Colonic mucosa (tissue), 4 donors: ENCODE measurements around the gene CHST3. TPM values are rescaled to one million over a fixed set of nuclear protein-coding genes. Genes with fewer than 3 reads are reported as not detected.

ENCODE experiments used
- DNase-seq: peaks from one replicate; pipeline ENCODE4 v3.0.0-alpha.2; 2020
- H3K27ac ChIP-seq: fragments of 200-600 bp; one replicate; pipeline ENCODE4 v1.8.0; 2021
- H3K27me3 ChIP-seq: fragments of 200-600 bp; one replicate; pipeline ENCODE4 v1.8.0; 2021
- H3K36me3 ChIP-seq: fragments of 200-600 bp; one replicate; pipeline ENCODE4 v1.8.0; 2021
- H3K4me1 ChIP-seq: fragments of 200-600 bp; one replicate; pipeline ENCODE4 v1.8.0; 2021; ENCODE audit warnings: mild to moderate bottlenecking
- H3K4me3 ChIP-seq: fragments of 200-600 bp; one replicate; pipeline ENCODE4 v1.8.0; 2021
- H3K9ac ChIP-seq, 2 donors: one replicate each; pipeline ENCODE4 v1.7.0; 2013; ENCODE audit warnings: control low read depth in 2 of 2, low read depth in 2 of 2, low read length in 2 of 2
- H3K9me3 ChIP-seq: fragments of 200-600 bp; one replicate; pipeline ENCODE4 v1.8.0; 2021
- CTCF ChIP-seq: fragments of 200-600 bp; IDR thresholded peaks from one replicate; pipeline ENCODE4 v1.8.0; 2022; ENCODE audit warnings: antibody characterized with exemption, mild to moderate bottlenecking
- intact Hi-C: fragments of 100-400 bp; cut with DNase I; formaldehyde crosslinking; loops from one replicate; pipeline ENCODE4 v1.14.1; 2022
- total RNA-seq, 2 donors: library from RNA; stranded (reverse); fragmentation: NEBNext Ultra II Directional in 1 of 2; extraction: Animal tissue kit (Norgen Biotek cat#: 25700) in 1 of 2; gene quantifications; one replicate each; pipeline ENCODE4 v1.2.1, GENCODE V29; 2021
- donor health status: healthy.
- donor health status: DM: no; HTN: no; CAD: no.
- donor health status: DM: no; HTN: no; CAD: no.

The CHST3 gene
- total RNA-seq, 2 donors from 2014 or later: 2.5 to 3.4 TPM

- Histone ChIP-seq H3K27ac (no peak overlapping the region), H3K9me3 (no peaks in the 10 kb centered on the region), H3K36me3 (no peaks in the 10 kb centered on the region), H3K4me3 (no peak overlapping the region), H3K27me3 (no peaks in the 10 kb centered on the region), H3K9ac (no peak overlapping the region), H3K4me1 (no peaks in the 10 kb centered on the region)
- intact Hi-C loops: no loop called here
- no peak for TF ChIP-seq CTCF
- no peak for DNase-seq
Observed at GRCh38 chr10:71990706-71991269, 26.6 kb downstream of the CHST3 start.

- DNase-seq: no peak
- H3K27me3 ChIP-seq: no peaks in the 10 kb centered on the region
- intact Hi-C loops: no loop called here
- H3K27ac ChIP-seq: no peak overlapping the region
- H3K9ac ChIP-seq: no peak overlapping the region
- no peak for TF ChIP-seq CTCF
- H3K36me3 ChIP-seq: no peaks in the 10 kb centered on the region
- no peak overlapping the region for H3K4me3 ChIP-seq
- H3K4me1 ChIP-seq: peaks cover 8% of the 10 kb centered on the region
- H3K9me3 ChIP-seq: no peaks in the 10 kb centered on the region
Observed at GRCh38 chr10:71995449-71995848, 31.3 kb downstream of the CHST3 start.

GRCh38 chr10:71995887-71996575 lies 31.8 kb downstream of the CHST3 start:
- no peak overlapping the region for H3K9ac ChIP-seq
- intact Hi-C loops: no loop called here
- H3K4me3 ChIP-seq: no peak overlapping the region
- H3K9me3 ChIP-seq: no peaks in the 10 kb centered on the region
- H3K27me3 ChIP-seq: no peaks in the 10 kb centered on the region
- no peak overlapping the region for H3K27ac ChIP-seq
- DNase-seq: no peak
- H3K4me1 ChIP-seq: peaks cover 8% of the 10 kb centered on the region
- TF ChIP-seq CTCF: no peak
- H3K36me3 ChIP-seq: no peaks in the 10 kb centered on the region

GRCh38 chr10:71996592-71997371 lies 32.6 kb downstream of the CHST3 start:
- Histone ChIP-seq H3K27me3 (no peaks in the 10 kb centered on the region), H3K4me1 (peaks cover 8% of the 10 kb centered on the region), H3K9me3 (no peaks in the 10 kb centered on the region), H3K27ac (no peak overlapping the region), H3K36me3 (no peaks in the 10 kb centered on the region), H3K9ac (no peak overlapping the region), H3K4me3 (no peak overlapping the region)
- DNase-seq: no peak
- intact Hi-C loops: no loop called here
- TF ChIP-seq CTCF: no peak

GRCh38 chr10:71998119-71998839 lies 34.1 kb downstream of the CHST3 start:
- no peaks in the 10 kb centered on the region for H3K27me3 ChIP-seq
- no peak overlapping the region for H3K4me3 ChIP-seq
- peak overlapping the region; percentile 5 for H3K27ac ChIP-seq
- intact Hi-C loops: no loop called here
- H3K36me3 ChIP-seq: no peaks in the 10 kb centered on the region
- no peak for TF ChIP-seq CTCF
- DNase-seq: no peak
- no peak overlapping the region for H3K9ac ChIP-seq
- peaks cover 8% of the 10 kb centered on the region for H3K4me1 ChIP-seq
- H3K9me3 ChIP-seq: no peaks in the 10 kb centered on the region
